GM21717 (cell line): ENCODE data around the gene POLDIP2.

Experiments used
- ATAC-seq: cut with Tn5 transposase; IDR thresholded peaks from one replicate; pipeline ENCODE4 v1.9.1; 2021; ENCODE audit warnings: mild to moderate bottlenecking, moderate library complexity; ENCODE audit not compliant: unreplicated experiment

The POLDIP2 gene, protein sequence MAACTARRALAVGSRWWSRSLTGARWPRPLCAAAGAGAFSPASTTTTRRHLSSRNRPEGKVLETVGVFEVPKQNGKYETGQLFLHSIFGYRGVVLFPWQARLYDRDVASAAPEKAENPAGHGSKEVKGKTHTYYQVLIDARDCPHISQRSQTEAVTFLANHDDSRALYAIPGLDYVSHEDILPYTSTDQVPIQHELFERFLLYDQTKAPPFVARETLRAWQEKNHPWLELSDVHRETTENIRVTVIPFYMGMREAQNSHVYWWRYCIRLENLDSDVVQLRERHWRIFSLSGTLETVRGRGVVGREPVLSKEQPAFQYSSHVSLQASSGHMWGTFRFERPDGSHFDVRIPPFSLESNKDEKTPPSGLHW

DNA sequence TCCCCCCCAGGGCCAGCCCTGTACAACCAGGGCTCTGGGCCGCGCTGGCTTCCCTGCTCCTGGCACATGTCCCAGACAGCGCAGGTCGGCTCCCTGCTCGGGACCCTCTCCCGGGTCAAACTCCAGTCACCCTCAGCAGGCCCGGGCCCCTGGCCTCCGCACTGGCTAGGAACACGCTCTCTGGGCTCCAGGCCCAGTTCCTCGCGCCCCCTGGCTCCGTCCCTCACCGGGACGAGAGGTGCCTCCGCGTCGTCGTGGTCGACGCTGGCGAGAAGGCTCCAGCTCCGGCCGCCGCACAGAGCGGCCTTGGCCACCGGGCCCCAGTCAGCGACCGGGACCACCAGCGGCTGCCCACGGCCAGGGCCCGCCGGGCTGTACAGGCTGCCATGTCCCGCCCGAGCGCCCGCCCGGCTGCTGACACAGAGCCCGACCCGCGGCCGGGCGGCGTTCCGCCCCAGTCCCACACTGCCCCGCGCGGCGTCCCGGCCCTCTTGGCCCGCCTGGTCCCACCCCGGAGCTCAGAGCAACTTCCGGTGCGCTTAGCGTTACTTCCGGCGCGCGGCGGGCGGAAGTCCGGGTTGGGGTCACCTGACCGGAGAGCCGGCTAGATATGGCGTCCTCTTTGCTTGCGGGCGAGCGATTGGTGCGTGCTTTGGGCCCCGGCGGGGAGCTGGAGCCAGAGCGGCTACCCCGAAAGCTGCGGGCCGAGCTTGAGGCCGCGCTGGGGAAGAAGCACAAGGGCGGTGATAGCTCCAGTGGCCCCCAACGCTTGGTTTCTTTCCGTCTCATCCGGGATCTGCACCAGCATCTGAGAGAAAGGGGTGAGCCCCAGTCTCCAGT lies at the start of gene POLDIP2:
Gene POLDIP2, minus strand, starts transcription at position 467 of the 840 bp plus-strand sequence. Its CDS starts 79 bp downstream, at position 388.
- peak; percentile 86 for ATAC-seq

DNA sequence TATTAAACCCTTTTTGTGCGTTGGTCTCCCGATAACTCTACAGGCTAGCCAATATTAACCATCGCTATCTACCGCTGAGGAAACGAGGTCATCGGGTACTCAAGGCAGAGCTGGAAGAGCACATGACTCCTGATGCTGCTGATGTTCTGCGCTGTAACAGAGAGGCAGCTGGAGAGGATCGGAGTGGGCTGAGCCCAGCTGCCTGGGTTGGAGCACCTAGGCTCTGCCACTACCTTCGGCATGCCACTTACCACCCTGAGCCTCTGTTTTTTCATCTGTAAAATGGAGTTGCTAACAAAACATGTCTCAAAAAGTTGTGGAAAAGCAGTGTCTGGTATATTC lies 49.1 kb upstream of the POLDIP2 start:
- ATAC-seq: no peak

GRCh38 chr17:28405632-28406472 lies 48.5 kb upstream of the POLDIP2 start, which contains the start of gene SLC46A1:
Gene SLC46A1 (minus strand): TSS chr17:28406212. CDS start chr17:28406114, 98 bp downstream.
- peak; percentile 58 for ATAC-seq

DNA sequence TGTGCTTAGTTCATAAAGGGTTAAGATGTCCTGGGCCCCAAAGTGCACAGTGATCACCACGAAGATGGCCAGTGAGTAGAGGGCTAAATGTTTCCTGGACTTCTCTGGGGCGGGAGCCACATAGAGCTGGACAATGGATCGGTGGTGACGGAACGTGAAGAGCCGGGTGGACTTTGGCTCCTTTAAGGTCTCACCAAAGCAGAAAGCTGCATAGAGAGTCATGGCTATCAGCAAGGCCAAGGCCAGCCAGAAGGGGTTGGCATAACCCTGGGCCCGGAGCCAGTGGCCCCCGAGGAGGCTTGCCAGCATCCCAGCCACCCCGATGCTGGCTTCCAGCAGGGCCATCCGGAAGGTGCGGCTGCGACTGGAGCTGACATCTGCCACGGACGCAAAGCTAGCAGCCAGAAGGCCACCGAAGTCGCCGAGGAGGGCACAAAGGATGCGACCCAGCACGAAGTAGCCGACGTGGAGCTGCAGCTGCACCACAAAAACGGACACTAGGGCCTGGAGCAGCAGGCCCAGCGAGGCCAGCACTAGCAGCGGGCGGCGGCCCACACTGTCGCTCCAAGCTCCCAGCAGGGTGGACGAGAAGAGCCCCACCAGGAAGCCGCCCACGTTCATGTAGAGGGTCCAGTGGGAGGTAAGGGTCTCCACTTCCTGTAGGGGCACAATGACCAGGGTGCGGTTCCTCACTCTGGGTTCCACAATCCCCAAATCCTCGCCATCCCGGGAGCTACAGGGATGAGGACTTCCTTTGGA lies 47.7 kb upstream of the POLDIP2 start:
- no peak for ATAC-seq

- ATAC-seq: no peak
These were observed 47.1 kb upstream of the POLDIP2 start for GRCh38 chr17:28404461-28404811.

DNA sequence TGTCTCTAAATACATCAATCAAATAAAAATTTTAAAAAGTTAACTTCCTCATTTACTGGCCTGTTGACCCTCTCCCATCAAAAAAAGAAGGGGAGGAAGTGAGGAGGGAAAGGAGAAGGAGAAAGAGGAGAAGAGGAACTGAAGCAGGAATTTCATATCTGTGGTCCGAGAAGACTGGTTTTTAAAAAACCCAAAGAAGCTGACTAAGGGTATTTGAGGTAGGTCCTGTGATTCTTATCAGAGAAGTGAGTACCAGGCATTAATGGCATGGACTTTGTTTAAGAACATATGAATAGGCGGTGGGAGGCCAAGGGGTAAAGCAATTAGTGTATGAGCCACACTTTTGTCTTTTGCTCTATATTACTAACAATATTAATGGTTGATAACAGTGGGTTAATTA lies 46.7 kb upstream of the POLDIP2 start:
- no peak for ATAC-seq

- ATAC-seq: no peak
These were observed 45.5 kb upstream of the POLDIP2 start for GRCh38 chr17:28402844-28403243.

DNA sequence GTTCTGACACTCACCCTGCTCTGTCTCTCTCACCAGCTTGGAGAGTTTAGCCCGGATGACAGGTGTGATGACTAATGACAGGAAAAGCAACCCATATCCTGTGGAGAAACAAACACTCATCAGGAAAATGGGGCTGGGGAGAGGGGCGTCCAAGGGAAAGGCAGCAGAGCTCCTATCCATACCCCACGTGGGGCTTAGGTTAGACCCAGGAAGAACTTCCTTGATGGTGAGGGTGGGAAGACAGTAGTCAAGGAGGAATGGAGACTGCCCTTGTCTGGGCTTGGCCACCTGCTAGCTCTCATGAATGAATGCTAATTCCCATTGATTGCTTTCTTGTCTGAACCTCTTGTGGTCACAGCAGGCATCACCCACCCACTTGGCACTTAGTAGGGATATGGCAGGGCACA lies 44.9 kb upstream of the POLDIP2 start:
- no peak for ATAC-seq

GRCh38 chr17:28399808-28400207 lies 42.5 kb upstream of the POLDIP2 start:
- no peak for ATAC-seq

- ATAC-seq: no peak
These were observed 41.1 kb upstream of the POLDIP2 start for GRCh38 chr17:28398280-28398981.

GRCh38 chr17:28397687-28398279 lies 40.5 kb upstream of the POLDIP2 start:
- no peak for ATAC-seq

DNA sequence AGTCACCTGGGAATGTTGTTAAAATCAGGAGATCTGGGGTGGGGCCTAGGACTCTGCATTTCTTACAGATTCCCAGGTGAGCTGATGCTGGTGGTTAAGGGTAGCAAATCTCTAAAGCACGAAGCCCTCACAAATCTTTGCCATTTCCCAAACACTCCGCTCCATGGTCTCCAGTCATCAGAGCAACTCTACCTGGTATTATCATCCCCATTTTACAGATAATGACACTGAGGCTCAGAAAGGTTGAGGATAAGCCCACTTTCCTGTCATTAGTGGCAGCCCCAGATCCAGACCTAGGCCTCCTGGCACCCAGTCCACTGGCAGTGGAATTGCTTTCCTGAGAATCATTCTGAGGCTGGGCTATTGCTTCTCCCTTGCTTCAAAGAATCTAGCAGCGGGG lies 39.9 kb upstream of the POLDIP2 start:
- ATAC-seq: no peak

- no peak for ATAC-seq
These were observed 39.4 kb upstream of the POLDIP2 start for GRCh38 chr17:28396635-28397239.

GRCh38 chr17:28395968-28396367 lies 38.6 kb upstream of the POLDIP2 start:
- ATAC-seq: no peak

- no peak for ATAC-seq
These were observed 38.1 kb upstream of the POLDIP2 start for GRCh38 chr17:28395426-28395825.

GRCh38 chr17:28394337-28395116 lies 37.2 kb upstream of the POLDIP2 start:
- ATAC-seq: no peak

GRCh38 chr17:28392491-28392890 lies 35.2 kb upstream of the POLDIP2 start:
- no peak for ATAC-seq

DNA sequence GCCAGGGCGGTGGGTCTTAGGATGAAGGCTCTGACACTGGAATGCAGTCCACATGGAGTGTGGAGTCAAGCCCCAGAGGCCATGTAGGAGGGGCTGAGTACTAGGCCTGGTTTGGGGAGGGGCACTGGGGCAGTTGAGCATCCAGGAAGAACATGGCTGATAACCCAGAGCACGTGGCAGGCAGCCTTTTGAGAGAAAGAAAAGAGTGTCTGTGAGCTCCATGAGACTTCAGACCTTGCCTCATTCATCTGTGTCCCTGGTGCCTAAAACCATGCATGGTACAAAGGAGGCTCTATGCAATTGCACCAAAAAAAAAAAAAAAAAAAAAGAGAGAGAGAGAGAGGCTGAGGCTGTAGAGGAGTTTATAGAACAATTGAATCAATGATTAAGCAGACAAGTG lies 34.1 kb upstream of the POLDIP2 start:
- no peak for ATAC-seq
